ENCODE data around the gene NTN1.

NTN1 gene

DNA sequence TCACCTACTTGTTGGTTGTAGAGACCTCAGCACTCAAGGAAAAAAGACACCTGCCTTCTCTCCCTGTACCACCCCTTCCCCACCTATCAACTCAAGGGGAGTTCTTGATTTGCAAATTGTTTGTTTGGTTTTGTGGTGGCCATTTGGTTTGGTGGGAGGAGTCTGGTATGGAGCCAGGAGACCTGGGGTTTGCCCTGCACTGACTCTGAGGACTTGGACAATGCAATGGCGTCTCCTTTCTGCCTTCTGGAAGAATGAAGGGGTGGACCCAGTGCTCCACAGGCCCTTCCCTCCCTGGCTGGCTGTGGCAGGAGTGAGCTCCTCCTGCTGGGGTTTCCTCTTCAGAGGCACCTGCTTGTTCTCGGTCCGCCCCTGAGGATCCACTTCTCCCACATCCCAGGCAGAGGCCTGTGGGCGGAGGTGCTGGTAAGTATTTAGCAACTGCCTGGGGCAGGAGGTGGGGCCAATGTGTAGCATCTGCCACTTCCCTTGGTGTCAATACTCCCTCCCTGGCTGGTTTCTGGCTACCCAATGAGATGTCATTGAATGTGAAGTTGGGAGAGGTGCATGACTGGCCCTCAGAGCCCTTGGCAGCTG lies 164.5 kb downstream of the NTN1 start:
- peaks cover 4% of the 10 kb centered on the region; the same call in 1 of the 2 replicates for H3K4me1 ChIP-seq
- in situ Hi-C loops (cut with MboI; ENCODE audit: low sequenced_read_pairs): no loop called here
- no peaks in the 10 kb centered on the region for H3K36me3 ChIP-seq (replicated peaks)
- H3K9me3 ChIP-seq: no peaks in the 10 kb centered on the region
- H3K27me3 ChIP-seq (ENCODE audit: low read depth): no peaks in the 10 kb centered on the region
- no peak for DNase-seq (ENCODE audit: low spot score in 2 of 2)
- no peak overlapping the region for H3K4me3 ChIP-seq

GRCh38 chr17:9187828-9188227 lies 166.5 kb downstream of the NTN1 start:
- in situ Hi-C loops (cut with MboI; ENCODE audit: low sequenced_read_pairs): no loop called here
- no peaks in the 10 kb centered on the region for H3K9me3 ChIP-seq

GRCh38 chr17:9188367-9188766 lies 167.1 kb downstream of the NTN1 start:
- DNase-seq (ENCODE audit: low spot score in 2 of 2): no peak
- H3K27me3 ChIP-seq (ENCODE audit: low read depth): no peaks in the 10 kb centered on the region
- in situ Hi-C loops (cut with MboI; ENCODE audit: low sequenced_read_pairs): no loop called here
- no peaks in the 10 kb centered on the region for H3K9me3 ChIP-seq
- no peak overlapping the region for H3K4me3 ChIP-seq
- peaks cover 4% of the 10 kb centered on the region; the same call in 1 of the 2 replicates for H3K4me1 ChIP-seq
- H3K36me3 ChIP-seq (replicated peaks): no peaks in the 10 kb centered on the region

More at GRCh38 chr17:9187828-9188227, 166.5 kb downstream of the NTN1 start:
- H3K4me1 ChIP-seq: peaks cover 4% of the 10 kb centered on the region; the same call in 1 of the 2 replicates
- H3K4me3 ChIP-seq: no peak overlapping the region
- no peaks in the 10 kb centered on the region for H3K36me3 ChIP-seq (replicated peaks)
- H3K27me3 ChIP-seq (ENCODE audit: low read depth): no peaks in the 10 kb centered on the region
- no peak for DNase-seq (ENCODE audit: low spot score in 2 of 2)

DNA sequence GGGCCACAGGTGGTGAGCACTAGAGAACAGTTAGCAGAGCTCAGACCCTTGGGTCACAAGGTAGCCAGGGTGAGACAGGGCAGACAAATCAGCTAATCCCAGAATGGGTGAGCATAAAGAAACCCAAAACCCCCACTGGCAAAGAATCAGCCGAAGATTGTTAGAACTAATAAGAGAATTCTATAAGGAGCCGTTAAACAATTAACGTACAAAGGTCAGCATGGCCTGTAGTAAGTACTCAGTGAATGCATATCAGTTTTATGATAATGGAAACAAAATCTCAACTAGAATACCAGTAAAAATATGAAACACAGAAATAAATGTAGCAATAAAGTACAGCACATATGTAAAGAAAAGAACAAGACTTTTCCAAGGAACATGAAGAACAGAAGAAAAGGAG lies 168.6 kb downstream of the NTN1 start:
- in situ Hi-C loops (cut with MboI; ENCODE audit: low sequenced_read_pairs): no loop called here
- H3K27me3 ChIP-seq (ENCODE audit: low read depth): no peaks in the 10 kb centered on the region
- H3K36me3 ChIP-seq (replicated peaks): no peaks in the 10 kb centered on the region
- H3K9me3 ChIP-seq: no peaks in the 10 kb centered on the region
- DNase-seq (ENCODE audit: low spot score in 2 of 2): no peak
- H3K4me3 ChIP-seq: no peak overlapping the region
- H3K4me1 ChIP-seq: peaks cover 4% of the 10 kb centered on the region; the same call in 1 of the 2 replicates

- H3K36me3 ChIP-seq (replicated peaks): no peaks in the 10 kb centered on the region
- DNase-seq (ENCODE audit: low spot score in 2 of 2): no peak
- no peaks in the 10 kb centered on the region for H3K27me3 ChIP-seq (ENCODE audit: low read depth)
- H3K4me3 ChIP-seq: no peak overlapping the region
- in situ Hi-C loops (cut with MboI; ENCODE audit: low sequenced_read_pairs): no loop called here
- H3K4me1 ChIP-seq: peaks cover 4% of the 10 kb centered on the region; the same call in 1 of the 2 replicates
- H3K9me3 ChIP-seq: no peaks in the 10 kb centered on the region
These were observed 170.7 kb downstream of the NTN1 start for GRCh38 chr17:9192010-9192409.

DNA sequence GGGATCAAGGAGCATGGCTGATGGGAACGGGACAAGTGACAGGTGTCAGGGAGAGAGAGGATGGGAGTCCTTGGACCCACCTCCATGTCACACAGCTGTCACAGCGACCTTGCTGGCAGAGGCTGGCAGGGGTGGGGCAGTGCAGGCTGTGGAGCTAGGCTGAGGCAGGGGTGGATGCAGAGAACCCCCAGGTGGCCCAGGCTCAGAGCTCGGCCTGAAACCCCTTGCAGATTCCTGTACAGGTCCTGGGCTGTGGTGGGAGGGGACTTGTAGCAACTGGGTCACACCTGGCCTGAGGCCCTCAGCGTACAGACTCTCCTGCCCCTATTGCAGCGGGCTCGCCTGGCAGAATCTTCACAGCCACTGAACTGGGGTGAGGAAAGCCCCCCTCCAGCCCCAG lies 174.1 kb downstream of the NTN1 start:
- H3K36me3 ChIP-seq (replicated peaks): no peaks in the 10 kb centered on the region
- no peaks in the 10 kb centered on the region for H3K9me3 ChIP-seq
- no peak overlapping the region for H3K4me3 ChIP-seq
- in situ Hi-C loops (cut with MboI; ENCODE audit: low sequenced_read_pairs): no loop called here
- DNase-seq (ENCODE audit: low spot score in 2 of 2): no peak
- no peaks in the 10 kb centered on the region for H3K27me3 ChIP-seq (ENCODE audit: low read depth)
- no peaks in the 10 kb centered on the region for H3K4me1 ChIP-seq

- in situ Hi-C loops (cut with MboI; ENCODE audit: low sequenced_read_pairs): no loop called here
- no peaks in the 10 kb centered on the region for H3K9me3 ChIP-seq
- no peaks in the 10 kb centered on the region for H3K36me3 ChIP-seq (replicated peaks)
- no peak overlapping the region for H3K4me3 ChIP-seq
- peak in 1 of 2 experiments; percentile 17 for DNase-seq (ENCODE audit: low spot score in 2 of 2)
- no peaks in the 10 kb centered on the region for H3K27me3 ChIP-seq (ENCODE audit: low read depth)
- H3K4me1 ChIP-seq: no peaks in the 10 kb centered on the region
These were observed 174.8 kb downstream of the NTN1 start for GRCh38 chr17:9195961-9196670.

DNA sequence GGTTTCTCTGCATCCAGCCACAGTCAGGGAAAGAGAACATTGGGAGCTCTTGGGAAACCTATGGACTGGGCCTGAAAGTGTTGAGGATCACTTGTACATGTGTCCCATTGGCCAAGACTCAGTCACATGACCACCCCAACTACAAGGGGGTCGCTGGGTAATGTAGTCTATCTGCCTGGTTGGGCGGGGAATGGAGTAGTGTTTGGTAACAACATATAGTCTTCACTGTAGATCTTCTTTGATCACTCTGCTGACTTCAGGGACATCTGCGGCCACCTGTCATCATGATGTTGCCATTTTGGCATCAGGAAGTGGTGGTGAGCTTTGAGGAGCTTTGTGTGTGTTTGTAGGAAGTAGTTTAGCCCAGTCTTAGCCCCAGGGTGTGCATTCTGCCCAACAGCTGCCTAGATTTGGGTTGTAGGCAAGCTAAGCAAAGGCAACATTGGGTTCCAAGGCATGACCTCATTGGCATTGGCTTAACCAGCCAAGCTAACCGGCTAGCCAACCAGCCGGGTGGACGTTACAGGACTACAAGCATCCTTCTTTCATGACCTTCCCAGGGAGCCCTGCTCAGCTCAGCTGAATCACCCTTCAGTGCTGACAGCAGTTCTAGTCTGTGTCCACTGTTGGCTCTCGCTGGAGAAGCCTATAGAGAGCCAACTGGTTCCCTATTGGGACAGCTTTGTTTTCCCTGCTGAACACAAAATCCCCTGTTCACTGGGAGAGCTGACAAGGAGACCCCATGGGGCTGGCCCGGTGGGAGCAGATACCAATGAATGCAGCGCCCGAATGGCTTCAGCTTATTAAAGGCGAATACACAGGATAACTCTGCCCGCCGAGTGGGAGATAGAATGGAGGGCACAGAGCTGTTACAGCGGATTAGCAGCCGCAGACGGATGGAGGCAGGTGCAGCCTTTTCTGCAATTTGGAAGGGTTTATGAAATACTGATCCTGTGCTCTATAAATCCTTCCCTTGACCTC lies 178.6 kb downstream of the NTN1 start:
- in situ Hi-C loops (cut with MboI; ENCODE audit: low sequenced_read_pairs): no loop called here
- no peaks in the 10 kb centered on the region for H3K27me3 ChIP-seq (ENCODE audit: low read depth)
- H3K4me3 ChIP-seq: no peak overlapping the region
- H3K36me3 ChIP-seq (replicated peaks): no peaks in the 10 kb centered on the region
- H3K4me1 ChIP-seq: no peaks in the 10 kb centered on the region
- DNase-seq (ENCODE audit: low spot score in 2 of 2): no peak
- H3K9me3 ChIP-seq: no peaks in the 10 kb centered on the region

GRCh38 chr17:9200699-9201359 lies 179.5 kb downstream of the NTN1 start:
- no peak for DNase-seq (ENCODE audit: low spot score in 2 of 2)
- in situ Hi-C loops (cut with MboI; ENCODE audit: low sequenced_read_pairs): no loop called here
- Histone ChIP-seq H3K4me3 (no peak overlapping the region), H3K27me3 (ENCODE audit: low read depth) (no peaks in the 10 kb centered on the region), H3K4me1 (no peaks in the 10 kb centered on the region), H3K9me3 (no peaks in the 10 kb centered on the region), H3K36me3 (replicated peaks) (no peaks in the 10 kb centered on the region)

DNA sequence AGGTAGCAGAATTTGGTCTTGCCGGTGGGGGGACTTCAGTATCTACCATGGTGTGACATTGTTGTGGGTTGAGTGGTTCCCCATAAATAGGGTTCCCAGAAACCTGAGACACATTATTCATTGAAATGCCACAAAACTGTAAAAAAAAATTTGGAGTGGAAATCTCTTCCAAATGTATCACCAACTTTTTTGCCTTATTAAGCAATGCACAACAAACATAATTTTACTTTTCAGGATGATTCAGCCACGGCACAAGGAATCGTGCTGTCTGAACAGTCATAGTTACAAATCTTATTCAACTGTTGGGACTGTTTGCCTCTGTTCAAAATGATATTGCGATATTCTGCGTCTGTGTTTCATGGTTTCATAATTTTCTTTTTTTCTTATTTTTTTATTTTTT lies 181.2 kb downstream of the NTN1 start:
- H3K27me3 ChIP-seq (ENCODE audit: low read depth): no peaks in the 10 kb centered on the region
- in situ Hi-C loops (cut with MboI; ENCODE audit: low sequenced_read_pairs): no loop called here
- no peaks in the 10 kb centered on the region for H3K4me1 ChIP-seq

DNA sequence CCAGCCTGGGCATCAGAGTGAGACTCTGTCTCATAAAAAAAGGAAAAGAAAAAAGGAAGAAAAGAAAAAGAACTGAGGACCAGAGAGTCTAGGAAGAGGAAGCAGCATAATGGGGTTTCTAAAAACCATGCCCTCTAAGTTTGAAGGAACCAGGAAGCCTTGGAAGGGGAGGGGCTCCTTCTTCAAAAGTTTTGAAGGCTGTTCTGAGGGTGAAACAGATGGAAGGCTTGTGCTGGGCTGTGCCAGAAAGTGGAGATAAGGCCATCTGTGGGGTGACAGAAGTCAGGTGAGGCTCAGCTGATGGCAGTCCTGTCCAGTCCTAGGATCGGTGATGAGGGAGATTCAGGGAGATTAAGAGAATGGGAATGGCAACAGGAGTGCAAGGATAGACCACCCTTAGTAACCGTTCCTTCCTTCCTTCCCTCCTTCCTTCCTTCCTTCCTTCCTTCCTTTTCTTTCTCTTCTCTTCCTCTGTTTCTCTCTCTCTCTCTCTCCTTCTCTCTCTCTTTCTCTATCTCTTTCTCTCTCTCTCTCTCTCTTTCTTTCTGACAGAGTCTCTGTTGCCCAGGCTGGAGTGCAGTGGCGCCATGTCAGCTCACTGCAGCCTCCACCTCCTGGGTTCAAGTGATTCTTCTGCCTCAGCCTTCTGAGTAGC lies 182.6 kb downstream of the NTN1 start:
- no peaks in the 10 kb centered on the region for H3K9me3 ChIP-seq
- H3K27me3 ChIP-seq (ENCODE audit: low read depth): no peaks in the 10 kb centered on the region
- H3K36me3 ChIP-seq (replicated peaks): no peaks in the 10 kb centered on the region
- H3K4me3 ChIP-seq: no peak overlapping the region
- no peak for DNase-seq (ENCODE audit: low spot score in 2 of 2)
- in situ Hi-C loops (cut with MboI; ENCODE audit: low sequenced_read_pairs): no loop called here
- no peaks in the 10 kb centered on the region for H3K4me1 ChIP-seq

More for the DNA sequence above, 181.2 kb downstream of the NTN1 start:
- H3K36me3 ChIP-seq (replicated peaks): no peaks in the 10 kb centered on the region
- H3K4me3 ChIP-seq: no peak overlapping the region
- DNase-seq (ENCODE audit: low spot score in 2 of 2): no peak
- no peaks in the 10 kb centered on the region for H3K9me3 ChIP-seq

DNA sequence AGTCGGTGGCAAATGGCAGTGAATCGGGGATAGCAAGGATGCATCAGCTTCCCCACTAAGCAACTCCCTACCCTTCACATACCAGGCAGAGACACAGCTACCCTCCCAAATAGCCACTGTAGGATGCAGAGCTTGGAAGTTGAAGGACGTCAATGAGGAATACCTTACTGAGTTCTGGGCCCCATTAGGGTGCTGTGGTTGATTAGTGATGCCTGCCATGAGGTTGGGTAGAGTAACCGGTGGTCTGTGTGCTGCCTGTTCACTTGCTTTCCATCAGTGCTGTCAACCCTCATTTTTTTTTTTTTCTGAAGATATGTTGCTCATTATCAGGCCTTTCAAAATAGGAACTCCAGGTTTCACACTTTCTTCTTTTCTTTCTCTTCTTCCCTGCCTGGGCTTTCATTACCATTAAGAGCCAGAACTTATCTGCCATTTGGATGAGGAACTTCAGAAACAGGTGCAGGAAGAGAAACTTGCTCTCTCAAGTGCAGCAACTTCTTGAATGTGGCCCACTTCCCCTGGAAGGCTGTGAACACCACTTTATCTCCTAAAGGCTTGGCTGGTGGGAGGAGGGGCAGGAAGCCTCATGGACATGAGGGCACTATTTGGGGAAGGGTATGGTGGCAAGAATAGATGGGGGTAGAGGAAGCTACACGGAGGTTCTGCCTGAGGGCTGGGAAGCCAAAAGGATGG lies 183.5 kb downstream of the NTN1 start:
- Histone ChIP-seq H3K27me3 (ENCODE audit: low read depth) (no peaks in the 10 kb centered on the region), H3K4me1 (no peaks in the 10 kb centered on the region), H3K9me3 (no peaks in the 10 kb centered on the region), H3K4me3 (no peak overlapping the region), H3K36me3 (replicated peaks) (no peaks in the 10 kb centered on the region)
- no peak for DNase-seq (ENCODE audit: low spot score in 2 of 2)
- in situ Hi-C loops (cut with MboI; ENCODE audit: low sequenced_read_pairs): no loop called here

Data from HAP-1 (cell line).